GM12864 (cell line): ENCODE results near the gene RPL11.
A peak's percentile ranks its signal among the peaks of the same experiment; 100 is the strongest.

Experiments used
- DNase-seq: peaks from one replicate; pipeline ENCODE4 v3.0.0-alpha.2; 2011; ENCODE audit warnings: low read depth
- H3K4me3 ChIP-seq: 2 replicates; pipeline ENCODE4 v1.5.1; 2011; ENCODE audit warnings: mild to moderate bottlenecking, low read depth, low read length, control low read depth
- CTCF ChIP-seq: IDR thresholded peaks from 2 replicates; pipeline ENCODE4 v1.5.1; 2011; ENCODE audit warnings: low read depth, mild to moderate bottlenecking, moderate library complexity, low read length, control low read depth, inconsistent platforms; ENCODE audit errors: missing control alignments

The RPL11 gene

GRCh38 chr1:23699280-23700179 lies 7.9 kb downstream of the RPL11 start:
- H3K4me3 ChIP-seq: no peak overlapping the region
- DNase-seq: no peak
- no peak for TF ChIP-seq CTCF

GRCh38 chr1:23701310-23701709 lies 9.7 kb downstream of the RPL11 start:
- no peak for DNase-seq
- no peak overlapping the region for H3K4me3 ChIP-seq
- no peak for TF ChIP-seq CTCF

- DNase-seq: no peak
- TF ChIP-seq CTCF: no peak
- H3K4me3 ChIP-seq: no peak overlapping the region
Measured at GRCh38 chr1:23701996-23702395, 10.4 kb downstream of the RPL11 start.

GRCh38 chr1:23704834-23705495 lies 13.4 kb downstream of the RPL11 start:
- no peak for TF ChIP-seq CTCF
- H3K4me3 ChIP-seq: no peak overlapping the region
- no peak for DNase-seq

- H3K4me3 ChIP-seq: no peak overlapping the region
- no peak for DNase-seq
- TF ChIP-seq CTCF: no peak
Measured at GRCh38 chr1:23709229-23709628, 17.6 kb downstream of the RPL11 start.

- TF ChIP-seq CTCF: peak; percentile 80
- H3K4me3 ChIP-seq: no peak overlapping the region
- DNase-seq: no peak
Measured at GRCh38 chr1:23718482-23718881, 26.9 kb downstream of the RPL11 start.
